SK-N-SH (cell line): Measurements from ENCODE around the gene ADGRA1. TPM values are rescaled to one million over a fixed set of nuclear protein-coding genes. Genes with fewer than 3 reads are reported as not detected.

ENCODE experiments used
- CTCF ChIA-PET: fragments of 300-600, 350-600 bp; formaldehyde crosslinking; extraction: SDS; loops from one replicate; lab custom pipeline; 2021; lab: Yijun Ruan, JAX
- POLR2A ChIA-PET: fragments of 350-600 bp; sonication (Branson Sonifier 250); formaldehyde crosslinking; extraction: SDS; loops from one replicate; lab custom pipeline; 2020; ENCODE audit warnings: antibody characterized with exemption, inconsistent platforms; lab: Yijun Ruan, JAX
- DNase-seq: peaks from one replicate; pipeline ENCODE4 v3.0.0; 2012
- H2AFZ ChIP-seq: fragments of 200-600 bp; sonication (generic); 2 replicates; pipeline ENCODE4 v1.8.1; 2016; ENCODE audit warnings: antibody characterized with exemption, mild to moderate bottlenecking, low read depth
- H3F3A ChIP-seq: fragments of 200-600 bp; sonication (generic); replicated peaks from 2 replicates; pipeline ENCODE3; 2016; ENCODE audit warnings: antibody characterized with exemption, mild to moderate bottlenecking; ENCODE audit not compliant: insufficient read depth
- H3K27ac ChIP-seq, 2 experiments: fragments of 200-500 bp in 1 of 2; fragments of 200-600 bp in 1 of 2; sonication (Bioruptor generic) in 1 of 2; sonication (generic), shearing (Covaris generic) in 1 of 2; 2 replicates each; pipeline versions ENCODE4 v1.5.1 to v1.6.1; 2014 to 2016; ENCODE audit warnings: low read depth in 2 of 2, inconsistent platforms in 1 of 2, low read length in 1 of 2, mild to moderate bottlenecking in 1 of 2, mixed read lengths in 1 of 2
- H3K27me3 ChIP-seq: fragments of 200-600 bp; sonication (generic), shearing (Covaris generic); 2 replicates; pipeline ENCODE4 v1.6.1; 2016; ENCODE audit warnings: mixed run types; ENCODE audit not compliant: insufficient read depth
- H3K36me3 ChIP-seq, 2 experiments: fragments of 200-500 bp in 1 of 2; fragments of 200-600 bp in 1 of 2; sonication (Bioruptor generic) in 1 of 2; sonication (generic) in 1 of 2; replicated peaks in 1 of 2; 2 replicates each; pipeline versions ENCODE3 to v1.5.1; 2014 to 2016; ENCODE audit warnings: low read length in 1 of 2, mild to moderate bottlenecking in 1 of 2; ENCODE audit not compliant: insufficient read depth in 2 of 2, control insufficient read depth in 1 of 2
- H3K4me1 ChIP-seq, 2 experiments: fragments of 200-500 bp in 1 of 2; fragments of 200-600 bp in 1 of 2; sonication (Bioruptor generic) in 1 of 2; sonication (generic), shearing (Covaris generic) in 1 of 2; 2 replicates each; pipeline versions ENCODE4 v1.5.1 to v1.6.1; 2014 to 2016; ENCODE audit warnings: low read depth in 1 of 2, low read length in 1 of 2, mixed run types in 1 of 2; ENCODE audit not compliant: insufficient read depth in 2 of 2, control insufficient read depth in 1 of 2
- H3K4me2 ChIP-seq: fragments of 200-600 bp; sonication (generic), shearing (Covaris generic); 2 replicates; pipeline ENCODE4 v1.6.1; 2017; ENCODE audit warnings: mixed run types
- H3K4me3 ChIP-seq, 2 experiments: fragments of 200-500 bp in 1 of 2; fragments of 200-600 bp in 1 of 2; sonication (Bioruptor generic) in 1 of 2; sonication (generic), shearing (Covaris generic) in 1 of 2; 2 replicates each; pipeline versions ENCODE4 v1.5.1 to v1.8.1; 2014 to 2016; ENCODE audit warnings: low read depth in 2 of 2, inconsistent platforms in 1 of 2, low read length in 1 of 2, mild to moderate bottlenecking in 1 of 2, mixed read lengths in 1 of 2, moderate library complexity in 1 of 2
- H3K79me2 ChIP-seq: fragments of 200-600 bp; sonication (generic); 2 replicates; pipeline ENCODE4 v1.8.1; 2017; ENCODE audit warnings: mild to moderate bottlenecking; ENCODE audit not compliant: insufficient read depth
- H3K9ac ChIP-seq: fragments of 200-600 bp; sonication (generic); 2 replicates; pipeline ENCODE4 v1.6.1; 2017; ENCODE audit warnings: mixed run types
- H3K9me2 ChIP-seq: fragments of 200-600 bp; sonication (generic); 2 replicates; pipeline ENCODE4 v1.6.1; 2017; ENCODE audit warnings: mixed run types
- H3K9me3 ChIP-seq: fragments of 200-600 bp; sonication (generic); 2 replicates; pipeline ENCODE4 v1.6.1; 2017; ENCODE audit warnings: mixed run types, mild to moderate bottlenecking, moderate library complexity
- H4K20me1 ChIP-seq: fragments of 200-600 bp; sonication (generic); 2 replicates; pipeline ENCODE4 v1.6.1; 2017; ENCODE audit warnings: mild to moderate bottlenecking, mixed run types; ENCODE audit not compliant: insufficient read depth
- CHD2 ChIP-seq: fragments of 150-350 bp; IDR thresholded peaks from 2 replicates; pipeline ENCODE4 v1.6.1; 2018; ENCODE audit warnings: low read length; ENCODE audit not compliant: partially characterized antibody
- CTCF ChIP-seq: fragments of 200-600 bp; sonication (generic); IDR thresholded peaks from 2 replicates; pipeline ENCODE4 v1.6.1; 2017; ENCODE audit warnings: antibody characterized with exemption, mild to moderate bottlenecking, moderate library complexity
- ELF1 ChIP-seq: IDR thresholded peaks from 2 replicates; pipeline ENCODE4 v1.4.0; 2012
- FOSL2 ChIP-seq: IDR thresholded peaks from 2 replicates; pipeline ENCODE4 v1.4.0; 2012; ENCODE audit warnings: low read depth, mild to moderate bottlenecking, moderate library complexity, borderline replicate concordance
- FOXM1 ChIP-seq: IDR thresholded peaks from 2 replicates; pipeline ENCODE4 v1.4.0; 2012; ENCODE audit warnings: low read depth, mild to moderate bottlenecking
- GABPA ChIP-seq: IDR thresholded peaks from 2 replicates; pipeline ENCODE4 v1.4.0; 2012; ENCODE audit warnings: low read depth, mild to moderate bottlenecking
- IRF3 ChIP-seq: fragments of 150-350 bp; IDR thresholded peaks from 2 replicates; pipeline ENCODE4 v1.6.1; 2016; ENCODE audit warnings: mild to moderate bottlenecking, low read depth, low read length
- JUND ChIP-seq: IDR thresholded peaks from 2 replicates; pipeline ENCODE4 v1.4.0; 2012
- MEF2A ChIP-seq: IDR thresholded peaks from 2 replicates; pipeline ENCODE4 v1.4.0; 2012; ENCODE audit warnings: low read depth, borderline replicate concordance
- MXI1 ChIP-seq: IDR thresholded peaks from 2 replicates; pipeline ENCODE4 v1.6.1; 2012; ENCODE audit warnings: mild to moderate bottlenecking, low read depth, low read length, improper control_type of control experiment
- NFIC ChIP-seq: IDR thresholded peaks from 2 replicates; pipeline ENCODE4 v1.4.0; 2012; ENCODE audit warnings: borderline replicate concordance
- RAD21 ChIP-seq: IDR thresholded peaks from 2 replicates; pipeline ENCODE4 v1.6.1; 2012; ENCODE audit warnings: mild to moderate bottlenecking, low read length
- RCOR1 ChIP-seq: fragments of 150-350 bp; IDR thresholded peaks from 2 replicates; pipeline ENCODE4 v1.6.1; 2017; ENCODE audit warnings: antibody characterized with exemption, low read length
- RFX5 ChIP-seq: IDR thresholded peaks from 2 replicates; pipeline ENCODE4 v1.6.1; 2012; ENCODE audit warnings: mild to moderate bottlenecking, improper control_type of control experiment, low read length
- RXRA ChIP-seq: IDR thresholded peaks from 2 replicates; pipeline ENCODE4 v1.4.0; 2012; ENCODE audit warnings: low read depth, mild to moderate bottlenecking, borderline replicate concordance
- SMC3 ChIP-seq: IDR thresholded peaks from 2 replicates; pipeline ENCODE4 v1.6.1; 2012; ENCODE audit warnings: low read depth, low read length, improper control_type of control experiment
- USF1 ChIP-seq: IDR thresholded peaks from 2 replicates; pipeline ENCODE4 v1.4.0; 2012; ENCODE audit warnings: low read depth, borderline replicate concordance
- USF2 ChIP-seq: fragments of 150-350 bp; IDR thresholded peaks from 2 replicates; pipeline ENCODE4 v1.6.1; 2017; ENCODE audit warnings: antibody characterized with exemption, low read length, low read depth, borderline replicate concordance
- YY1 ChIP-seq: IDR thresholded peaks from 2 replicates; pipeline ENCODE4 v1.4.0; 2012; ENCODE audit warnings: low read depth, mild to moderate bottlenecking
- WGBS: methylation state at CpG from one replicate; pipeline ENCODE4 v1.1.6; 2017; ENCODE audit warnings: low lambda C conversion rate; 5-methylcytosine and 5-hydroxymethylcytosine counted together
- polyA plus RNA-seq, 3 experiments: library from polyadenylated mRNA; depleted of rRNA; stranded (reverse); fragments of >200 nt; gene quantifications; 2 replicates each; pipeline ENCODE4 v1.2.3, GENCODE V29; 2012

ADGRA1 gene
- polyA plus RNA-seq, 1 of the 3 experiments (the other 2 are of a cell fraction): not detected

GRCh38 chr10:133116455-133116854 is 28.7 kb downstream of the ADGRA1 start:
- no peaks in the 10 kb centered on the region for H3K27me3 ChIP-seq
- H4K20me1 ChIP-seq: no peaks in the 10 kb centered on the region
- ChIA-PET POLR2A (no interaction called here), CTCF (interaction anchor here (1.3 to 1.8 kb wide), 2 partner anchors 9 to 212 kb away, joined by 3 to 7 read pairs; no protein-coding TSS in a partner anchor)
- 47% methylated on average over 12 of the region's 14 CpGs for WGBS
- no peaks in the 10 kb centered on the region for H3K4me1 ChIP-seq
- H3K27ac ChIP-seq: no peak overlapping the region
- no peak overlapping the region for H3K4me2 ChIP-seq
- DNase-seq: no peak
- no peaks in the 10 kb centered on the region for H3F3A ChIP-seq
- no peaks in the 10 kb centered on the region for H3K9me3 ChIP-seq
- no peaks in the 10 kb centered on the region for H3K36me3 ChIP-seq
- no peak overlapping the region for H3K9ac ChIP-seq
- no peaks in the 10 kb centered on the region for H3K79me2 ChIP-seq
- no peak for TF ChIP-seq JUND
- TF ChIP-seq SMC3: no peak
- TF ChIP-seq ELF1: no peak
- no peak for TF ChIP-seq NFIC
- no peak for TF ChIP-seq RCOR1
- TF ChIP-seq GABPA: no peak
- TF ChIP-seq CTCF: no peak
- no peak for TF ChIP-seq RXRA
- TF ChIP-seq USF1: no peak
- no peak for TF ChIP-seq FOSL2
- TF ChIP-seq MEF2A: no peak
- TF ChIP-seq CHD2: no peak
- no peak for TF ChIP-seq RAD21
- no peak for TF ChIP-seq IRF3
- TF ChIP-seq USF2: no peak
- no peak for TF ChIP-seq FOXM1
- no peak for TF ChIP-seq RFX5
- no peak for TF ChIP-seq MXI1
- no peak for TF ChIP-seq YY1
- H2AFZ ChIP-seq: no peak overlapping the region
- no peak overlapping the region for H3K4me3 ChIP-seq
- no peaks in the 10 kb centered on the region for H3K9me2 ChIP-seq
